Esophagus squamous epithelium (tissue), 4 donors: ENCODE data around the gene A1BG.

Experiments
- POLR2A ChIP-seq, 4 donors: fragments of 450-650 bp; IDR thresholded peaks; one replicate each; pipeline ENCODE4 v1.6.1; 2017; ENCODE audit warnings: antibody characterized with exemption in 4 of 4, mild to moderate bottlenecking in 4 of 4, moderate library complexity in 3 of 4
- TF ChIP-seq, protein P1 (sequence below), 6 experiments: fragments of 450-650 bp in 4 of 6; fragments of 200-600 bp in 2 of 6; sonication (generic) in 2 of 6; IDR thresholded peaks; one replicate each; pipeline ENCODE4 v1.5.1; 2016 to 2019; ENCODE audit warnings: antibody characterized with exemption in 6 of 6, mild to moderate bottlenecking in 4 of 6, moderate library complexity in 4 of 6

DNA sequence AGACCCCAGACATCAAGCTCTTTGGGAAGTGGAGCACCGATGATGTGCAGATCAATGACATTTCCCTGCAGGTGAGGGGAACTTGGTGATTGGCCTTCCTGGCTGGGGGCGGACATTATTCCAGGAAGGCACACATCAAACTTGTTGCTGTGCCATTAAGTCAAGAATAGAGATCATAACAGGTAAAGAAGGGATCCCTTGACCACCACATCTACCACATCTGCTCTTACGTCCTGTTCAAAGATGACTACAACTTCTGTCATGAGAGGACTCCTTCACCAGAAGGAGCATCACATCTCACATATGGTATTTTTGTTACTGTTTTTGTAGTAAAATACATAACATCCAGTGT, 34.9 kb upstream of the A1BG start:
- TF ChIP-seq POLR2A (IDR thresholded peaks at IDR 0.05), result no peak
- TF ChIP-seq, protein P1, sequence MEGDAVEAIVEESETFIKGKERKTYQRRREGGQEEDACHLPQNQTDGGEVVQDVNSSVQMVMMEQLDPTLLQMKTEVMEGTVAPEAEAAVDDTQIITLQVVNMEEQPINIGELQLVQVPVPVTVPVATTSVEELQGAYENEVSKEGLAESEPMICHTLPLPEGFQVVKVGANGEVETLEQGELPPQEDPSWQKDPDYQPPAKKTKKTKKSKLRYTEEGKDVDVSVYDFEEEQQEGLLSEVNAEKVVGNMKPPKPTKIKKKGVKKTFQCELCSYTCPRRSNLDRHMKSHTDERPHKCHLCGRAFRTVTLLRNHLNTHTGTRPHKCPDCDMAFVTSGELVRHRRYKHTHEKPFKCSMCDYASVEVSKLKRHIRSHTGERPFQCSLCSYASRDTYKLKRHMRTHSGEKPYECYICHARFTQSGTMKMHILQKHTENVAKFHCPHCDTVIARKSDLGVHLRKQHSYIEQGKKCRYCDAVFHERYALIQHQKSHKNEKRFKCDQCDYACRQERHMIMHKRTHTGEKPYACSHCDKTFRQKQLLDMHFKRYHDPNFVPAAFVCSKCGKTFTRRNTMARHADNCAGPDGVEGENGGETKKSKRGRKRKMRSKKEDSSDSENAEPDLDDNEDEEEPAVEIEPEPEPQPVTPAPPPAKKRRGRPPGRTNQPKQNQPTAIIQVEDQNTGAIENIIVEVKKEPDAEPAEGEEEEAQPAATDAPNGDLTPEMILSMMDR (IDR thresholded peaks at IDR 0.05), result no peak
